Measurements from ENCODE around the gene CRYBG2. TPM values are rescaled to one million over a fixed set of nuclear protein-coding genes. Genes with fewer than 3 reads are reported as not detected.
A peak's percentile ranks its signal among the peaks of the same experiment; 100 is the strongest.
"Not testable (repeated sequence)": the region's sequence is repeated elsewhere in the genome, so short reads cannot be mapped to it uniquely, and the experiment has no call there.

Gene CRYBG2
- 1 to 10 TPM; 4.9 to 5.1 TPM for total RNA-seq

DNA sequence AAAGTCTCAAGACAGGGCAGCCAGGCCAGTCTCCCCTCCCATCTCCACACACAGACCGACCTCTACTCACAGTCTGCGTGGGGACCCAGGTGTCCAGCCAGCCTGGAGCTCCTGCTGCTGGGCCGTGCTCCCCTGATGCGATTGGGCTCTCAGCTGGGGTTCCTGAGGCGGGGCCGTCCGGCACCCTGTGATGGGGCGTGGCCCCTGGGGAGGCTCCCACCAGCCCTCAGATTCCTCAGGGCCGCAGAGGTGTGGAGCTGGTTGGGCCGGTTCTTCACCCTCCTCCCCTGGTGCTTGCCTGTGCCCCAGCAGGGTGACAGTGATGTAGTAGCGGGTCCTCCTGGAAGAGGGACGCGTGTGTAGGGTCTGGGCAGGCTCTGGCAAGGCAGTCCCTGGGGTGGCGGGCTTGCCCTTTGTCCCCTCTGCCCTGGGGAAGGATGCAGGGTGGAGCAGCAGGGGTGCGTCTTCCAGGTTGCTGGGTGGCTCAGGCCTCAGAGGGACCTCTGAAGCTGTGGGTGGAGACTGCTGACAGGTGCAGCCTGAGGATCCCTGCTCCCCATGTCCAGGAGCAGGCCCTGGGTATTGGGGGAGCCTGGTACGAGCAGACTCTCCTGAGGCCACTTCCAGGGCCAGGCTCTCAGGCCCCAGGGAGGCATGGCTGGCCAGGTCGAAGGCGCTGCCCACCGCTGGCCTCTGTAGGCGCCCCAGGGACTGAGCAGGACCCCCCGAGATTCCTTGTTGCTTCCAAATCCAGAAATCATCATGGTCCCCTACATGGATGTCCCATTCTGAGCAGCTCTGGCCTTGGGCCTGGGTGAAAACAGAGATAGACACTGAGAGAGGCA is at the start of gene CRYBG2:
Gene CRYBG2 (minus strand): TSS at position 155 of the 845 bp plus-strand sequence. CDS start 7,473 bp downstream, outside the sequence.
- Mint-ChIP-seq H3K36me3 (no peaks in the 10 kb centered on the region), H3K4me1 (peaks cover 9% of the 10 kb centered on the region), H3K9me3 (no peaks in the 10 kb centered on the region), H3K27ac (no peak within 1 kb of the TSS), H3K4me3 (no peak within 1 kb of the TSS), H3K27me3 (no peaks in the 10 kb centered on the region)
- no peak for DNase-seq

- no peak overlapping the region for H3K27ac Mint-ChIP-seq
- no peak for DNase-seq
- H3K4me3 Mint-ChIP-seq, result no peak overlapping the region
- H3K36me3 Mint-ChIP-seq, result no peaks in the 10 kb centered on the region
- no peaks in the 10 kb centered on the region for H3K9me3 Mint-ChIP-seq
- H3K4me1 Mint-ChIP-seq, result peaks cover 3% of the 10 kb centered on the region
- H3K27me3 Mint-ChIP-seq, result peaks cover 26% of the 10 kb centered on the region
These were observed 49.7 kb upstream of the CRYBG2 start for GRCh38 chr1:26403656-26404055.

- no peak for DNase-seq
- no peaks in the 10 kb centered on the region for H3K9me3 Mint-ChIP-seq
- peaks cover 3% of the 10 kb centered on the region for H3K4me1 Mint-ChIP-seq
- peaks cover 22% of the 10 kb centered on the region for H3K27me3 Mint-ChIP-seq
- no peak overlapping the region for H3K4me3 Mint-ChIP-seq
- H3K27ac Mint-ChIP-seq, result no peak overlapping the region
- H3K36me3 Mint-ChIP-seq, result no peaks in the 10 kb centered on the region
These were observed 48.0 kb upstream of the CRYBG2 start for GRCh38 chr1:26401891-26402290.

- Mint-ChIP-seq H3K36me3 (no peaks in the 10 kb centered on the region), H3K4me3 (no peak overlapping the region), H3K27ac (no peak overlapping the region), H3K9me3 (no peaks in the 10 kb centered on the region), H3K4me1 (peaks cover 6% of the 10 kb centered on the region), H3K27me3 (peaks cover 15% of the 10 kb centered on the region)
- DNase-seq, result no peak
These were observed 45.1 kb upstream of the CRYBG2 start for GRCh38 chr1:26399034-26399433.

GRCh38 chr1:26395754-26396153 is 41.8 kb upstream of the CRYBG2 start:
- H3K4me1 Mint-ChIP-seq, result peaks cover 19% of the 10 kb centered on the region
- H3K36me3 Mint-ChIP-seq, result no peaks in the 10 kb centered on the region
- no peak overlapping the region for H3K27ac Mint-ChIP-seq
- no peaks in the 10 kb centered on the region for H3K9me3 Mint-ChIP-seq
- no peak overlapping the region for H3K4me3 Mint-ChIP-seq
- DNase-seq, result no peak
- no peaks in the 10 kb centered on the region for H3K27me3 Mint-ChIP-seq

DNA sequence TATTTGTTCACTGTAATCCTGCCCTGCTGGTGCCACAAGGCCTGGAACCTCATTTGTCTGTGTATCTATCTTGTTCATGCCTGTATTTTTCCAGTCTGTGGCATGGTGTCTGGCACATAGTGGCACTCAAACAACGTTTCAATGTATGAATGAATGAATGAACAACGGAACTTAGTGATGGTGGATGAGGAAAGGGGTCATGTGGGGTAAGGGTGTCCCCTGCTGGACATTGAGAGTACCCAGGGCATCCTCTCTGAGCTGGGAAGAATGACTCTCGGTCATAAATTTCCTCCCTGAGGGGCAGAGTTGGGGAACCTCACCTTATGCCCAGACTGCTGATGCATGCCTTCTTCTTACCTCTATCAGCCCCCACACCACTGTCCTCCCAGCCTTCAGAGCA is 37.5 kb upstream of the CRYBG2 start:
- no peaks in the 10 kb centered on the region for H3K36me3 Mint-ChIP-seq
- no peaks in the 10 kb centered on the region for H3K27me3 Mint-ChIP-seq
- peaks cover 41% of the 10 kb centered on the region for H3K4me1 Mint-ChIP-seq
- no peak overlapping the region for H3K4me3 Mint-ChIP-seq
- no peaks in the 10 kb centered on the region for H3K9me3 Mint-ChIP-seq
- DNase-seq, result peak; percentile 42
- no peak overlapping the region for H3K27ac Mint-ChIP-seq

DNA sequence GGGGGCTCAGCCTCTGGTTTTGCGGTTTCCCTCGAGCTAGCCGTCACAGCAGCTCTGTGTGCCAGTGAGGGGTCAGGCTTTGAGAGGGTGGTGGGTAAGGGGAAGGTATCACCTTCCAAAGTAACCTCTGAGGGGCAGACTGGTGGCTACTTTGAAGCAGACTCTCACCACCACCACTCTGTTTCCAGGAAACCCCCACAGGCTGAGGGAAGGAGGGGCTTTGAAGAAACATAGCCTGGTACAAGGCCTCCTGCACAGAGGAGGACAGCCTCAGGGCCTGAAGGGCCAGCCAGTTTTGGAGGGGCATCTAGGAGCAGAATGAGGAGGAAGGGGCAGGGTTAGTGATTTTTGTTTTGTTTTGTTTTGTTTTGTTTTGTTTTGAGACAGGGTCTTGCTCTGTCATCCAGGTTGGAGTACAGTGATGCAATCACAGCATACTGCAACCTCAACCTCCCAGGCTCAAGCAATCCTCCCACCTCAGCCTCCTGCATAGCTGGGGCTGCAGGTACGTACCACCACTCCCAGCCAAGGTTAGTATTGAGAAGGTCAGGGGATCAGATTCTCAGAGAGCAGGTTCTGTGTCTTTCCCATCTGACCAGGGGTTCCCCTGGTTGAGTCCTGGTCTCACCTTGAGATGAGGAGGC is 35.8 kb upstream of the CRYBG2 start:
- H3K4me1 Mint-ChIP-seq, result peaks cover 50% of the 10 kb centered on the region
- DNase-seq, result no peak
- H3K36me3 Mint-ChIP-seq, result no peaks in the 10 kb centered on the region
- no peaks in the 10 kb centered on the region for H3K27me3 Mint-ChIP-seq
- no peaks in the 10 kb centered on the region for H3K9me3 Mint-ChIP-seq
- H3K27ac Mint-ChIP-seq, result peak overlapping the region; percentile 22
- no peak overlapping the region for H3K4me3 Mint-ChIP-seq

DNA sequence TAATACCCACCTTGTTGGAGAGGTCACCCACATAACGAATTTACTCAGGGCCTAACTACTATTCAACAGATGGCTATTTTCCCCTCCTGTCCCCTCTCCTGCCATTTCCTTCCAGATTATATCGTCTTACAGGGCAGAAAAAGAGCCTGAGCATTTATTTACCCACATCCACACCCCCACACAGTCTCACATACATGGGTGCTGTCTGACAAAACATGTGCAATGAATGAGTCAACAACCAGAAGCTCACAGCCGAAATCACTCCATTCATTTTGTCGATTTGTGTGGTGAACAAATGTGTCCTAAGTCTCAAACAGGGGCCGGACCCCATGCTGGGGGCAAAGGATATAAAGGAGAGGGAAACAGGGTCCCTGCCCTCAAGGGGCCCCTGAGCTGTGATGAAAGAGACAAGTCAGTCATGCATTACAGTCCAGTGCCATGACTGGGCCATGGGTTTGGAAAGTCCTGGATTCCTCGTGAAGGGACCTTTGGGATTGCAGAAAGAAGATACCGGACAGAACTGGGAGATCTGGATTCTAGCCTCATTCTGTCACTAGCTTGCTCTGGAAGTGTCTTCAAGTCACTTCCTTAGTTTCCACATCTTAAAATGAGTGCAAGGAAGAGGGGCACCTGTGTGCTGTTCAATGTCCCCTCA is 35.0 kb upstream of the CRYBG2 start:
- Mint-ChIP-seq H3K9me3 (no peaks in the 10 kb centered on the region), H3K36me3 (no peaks in the 10 kb centered on the region), H3K4me1 (peaks cover 55% of the 10 kb centered on the region), H3K27ac (no peak overlapping the region), H3K27me3 (no peaks in the 10 kb centered on the region), H3K4me3 (no peak overlapping the region)
- DNase-seq, result no peak

GRCh38 chr1:26387447-26387846 is 33.5 kb upstream of the CRYBG2 start:
- H3K36me3 Mint-ChIP-seq, result no peaks in the 10 kb centered on the region
- no peak overlapping the region for H3K4me3 Mint-ChIP-seq
- DNase-seq, result no peak
- H3K4me1 Mint-ChIP-seq, result peaks cover 55% of the 10 kb centered on the region
- H3K27ac Mint-ChIP-seq, result no peak overlapping the region
- no peaks in the 10 kb centered on the region for H3K9me3 Mint-ChIP-seq
- H3K27me3 Mint-ChIP-seq, result no peaks in the 10 kb centered on the region

DNA sequence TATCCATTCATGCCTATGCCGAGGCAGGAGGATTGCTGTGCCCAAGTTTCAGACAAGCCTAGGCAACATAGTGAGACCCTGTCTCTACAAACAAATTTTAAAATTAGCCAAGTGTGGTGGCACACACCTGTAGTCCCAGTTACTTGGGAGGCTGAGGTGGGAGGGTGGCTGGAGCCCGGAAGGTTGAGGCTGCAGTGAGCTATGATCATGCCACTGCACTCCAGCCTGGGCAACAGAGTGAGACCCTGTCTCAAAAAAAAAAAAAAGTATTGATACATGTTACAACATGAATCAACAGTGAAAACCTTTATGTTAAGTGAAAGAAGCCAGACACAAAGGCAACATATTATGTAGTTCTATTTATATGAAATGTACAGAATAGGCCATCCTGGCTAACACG is 31.1 kb upstream of the CRYBG2 start:
- H3K4me3 Mint-ChIP-seq, result peak overlapping the region; percentile 10
- H3K36me3 Mint-ChIP-seq, H3K9me3 Mint-ChIP-seq, H3K27me3 Mint-ChIP-seq, DNase-seq, H3K27ac Mint-ChIP-seq: not testable (repeated sequence)
- peaks cover 43% of the 10 kb centered on the region for H3K4me1 Mint-ChIP-seq

GRCh38 chr1:26384076-26384475 is 30.1 kb upstream of the CRYBG2 start:
- no peak for DNase-seq
- H3K4me3 Mint-ChIP-seq, result no peak overlapping the region

GRCh38 chr1:26378879-26379251 is 24.9 kb upstream of the CRYBG2 start:
- Mint-ChIP-seq H3K27ac (no peak overlapping the region), H3K4me3 (no peak overlapping the region), H3K9me3 (peaks cover 3% of the 10 kb centered on the region), H3K4me1 (peaks cover 50% of the 10 kb centered on the region), H3K36me3 (peaks cover 4% of the 10 kb centered on the region), H3K27me3 (no peaks in the 10 kb centered on the region)
- DNase-seq, result no peak

More at GRCh38 chr1:26384076-26384475, 30.1 kb upstream of the CRYBG2 start:
- Mint-ChIP-seq H3K9me3 (no peaks in the 10 kb centered on the region), H3K36me3 (no peaks in the 10 kb centered on the region), H3K27ac (peak overlapping the region; percentile 0), H3K27me3 (no peaks in the 10 kb centered on the region), H3K4me1 (peaks cover 37% of the 10 kb centered on the region)

GRCh38 chr1:26378088-26378878 is 24.4 kb upstream of the CRYBG2 start:
- Mint-ChIP-seq H3K27me3 (no peaks in the 10 kb centered on the region), H3K4me3 (peak overlapping the region; percentile 50), H3K36me3 (peaks cover 4% of the 10 kb centered on the region), H3K27ac (peak overlapping the region; percentile 89), H3K9me3 (peaks cover 3% of the 10 kb centered on the region), H3K4me1 (peaks cover 56% of the 10 kb centered on the region)
- peak; percentile 83 for DNase-seq

- no peak overlapping the region for H3K4me3 Mint-ChIP-seq
- no peaks in the 10 kb centered on the region for H3K27me3 Mint-ChIP-seq
- peaks cover 67% of the 10 kb centered on the region for H3K4me1 Mint-ChIP-seq
- peaks cover 4% of the 10 kb centered on the region for H3K9me3 Mint-ChIP-seq
- peaks cover 5% of the 10 kb centered on the region for H3K36me3 Mint-ChIP-seq
- no peak overlapping the region for H3K27ac Mint-ChIP-seq
- no peak for DNase-seq
These were observed 22.1 kb upstream of the CRYBG2 start for GRCh38 chr1:26376050-26376449.

- no peak for DNase-seq
- Mint-ChIP-seq H3K9me3 (peaks cover 8% of the 10 kb centered on the region), H3K36me3 (peaks cover 10% of the 10 kb centered on the region), H3K27ac (peak overlapping the region; percentile 84), H3K27me3 (no peaks in the 10 kb centered on the region), H3K4me1 (peaks cover 76% of the 10 kb centered on the region), H3K4me3 (peak overlapping the region; percentile 27)
These were observed 21.2 kb upstream of the CRYBG2 start for GRCh38 chr1:26375081-26375480.
